ENCODE measurements around the gene ERN1. TPM values are rescaled to one million over a fixed set of nuclear protein-coding genes. Genes with fewer than 3 reads are reported as not detected.

Gene ERN1
- total RNA-seq, 1 experiment from 2014 or later = 27.5 TPM

DNA sequence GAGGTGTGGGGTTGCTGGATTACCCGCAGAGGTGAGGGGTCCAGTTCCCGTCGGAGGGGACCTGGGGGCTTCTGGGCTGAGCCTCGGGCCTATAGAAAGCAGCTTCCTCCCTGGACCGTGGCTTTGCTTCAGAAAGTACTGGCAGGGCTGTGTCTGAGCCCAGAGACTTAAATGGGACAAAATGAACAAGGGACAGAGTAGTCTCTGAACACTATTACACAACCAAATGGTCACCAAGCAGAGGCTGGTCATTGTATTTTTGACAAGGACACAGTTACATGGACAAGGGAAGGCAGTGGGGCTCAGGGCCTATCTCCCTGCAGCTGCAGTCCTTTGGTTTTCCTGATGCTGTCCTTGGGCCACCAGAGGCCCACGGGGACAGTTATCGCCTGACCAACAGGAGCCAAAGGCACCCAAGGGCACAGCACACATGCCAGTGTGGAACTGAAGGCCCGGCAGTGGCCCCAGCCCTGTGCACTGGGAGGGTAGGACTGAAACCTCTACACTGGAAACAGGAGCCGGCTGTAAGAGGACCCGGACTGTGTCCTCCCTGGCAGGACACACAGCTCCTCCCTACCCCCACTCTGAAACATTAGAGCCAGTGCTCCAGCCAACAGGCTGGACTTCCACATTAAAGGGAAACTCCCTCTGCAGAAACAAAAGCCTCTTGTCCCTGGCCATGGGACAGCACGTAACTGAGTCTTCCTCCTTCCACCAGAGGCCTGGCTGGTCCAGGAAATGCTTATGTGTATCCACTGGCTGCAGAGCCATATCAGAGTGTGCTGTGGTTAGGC lies 26.0 kb upstream of the ERN1 start:
- no peak for DNase-seq

DNA sequence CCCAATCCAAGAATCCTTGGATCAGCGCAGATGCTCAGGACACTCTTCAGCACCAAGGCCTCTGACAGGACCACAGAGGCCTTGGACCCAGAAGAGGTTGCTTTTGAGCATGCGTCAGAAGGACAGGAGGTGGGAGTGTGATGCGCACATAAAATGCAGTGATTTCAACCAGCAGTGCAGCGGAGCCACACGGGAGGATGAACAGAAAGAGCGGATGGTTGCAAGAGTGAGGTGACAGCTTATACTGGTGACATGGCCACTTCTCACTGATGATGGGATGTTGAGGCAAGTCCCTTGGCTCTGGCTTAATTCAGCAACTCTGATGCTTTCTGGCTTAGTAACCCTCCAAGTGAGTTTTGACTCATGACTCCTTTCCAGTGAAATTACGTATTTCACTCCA lies 25.2 kb upstream of the ERN1 start:
- H3K4me1 ChIP-seq = peaks cover 24% of the 10 kb centered on the region
- peaks cover 17% of the 10 kb centered on the region for H3K4me1 Mint-ChIP-seq (ENCODE audit: low read depth, unreplicated experiment)
- no peaks in the 10 kb centered on the region for H3K27me3 Mint-ChIP-seq (ENCODE audit: insufficient read depth, unreplicated experiment)
- H3K4me3 ChIP-seq (ENCODE audit: low read depth, low read length) = no peak overlapping the region
- peaks cover 19% of the 10 kb centered on the region for H3K36me3 Mint-ChIP-seq (ENCODE audit: insufficient read depth, unreplicated experiment)
- CTCF ChIA-PET = interaction anchor here (0.6 to 1.0 kb wide), 2 partner anchors 129 to 263 kb away, joined by 3 read pairs; no protein-coding TSS in a partner anchor
- H3K27me3 ChIP-seq (replicated peaks; ENCODE audit: control insufficient read depth, insufficient read depth, low read length) = no peaks in the 10 kb centered on the region
- no TSS peak for BruUV-seq (replicated peaks)
- H3K4me3 Mint-ChIP-seq (ENCODE audit: unreplicated experiment) = no peak overlapping the region
- TF ChIP-seq, protein P1, sequence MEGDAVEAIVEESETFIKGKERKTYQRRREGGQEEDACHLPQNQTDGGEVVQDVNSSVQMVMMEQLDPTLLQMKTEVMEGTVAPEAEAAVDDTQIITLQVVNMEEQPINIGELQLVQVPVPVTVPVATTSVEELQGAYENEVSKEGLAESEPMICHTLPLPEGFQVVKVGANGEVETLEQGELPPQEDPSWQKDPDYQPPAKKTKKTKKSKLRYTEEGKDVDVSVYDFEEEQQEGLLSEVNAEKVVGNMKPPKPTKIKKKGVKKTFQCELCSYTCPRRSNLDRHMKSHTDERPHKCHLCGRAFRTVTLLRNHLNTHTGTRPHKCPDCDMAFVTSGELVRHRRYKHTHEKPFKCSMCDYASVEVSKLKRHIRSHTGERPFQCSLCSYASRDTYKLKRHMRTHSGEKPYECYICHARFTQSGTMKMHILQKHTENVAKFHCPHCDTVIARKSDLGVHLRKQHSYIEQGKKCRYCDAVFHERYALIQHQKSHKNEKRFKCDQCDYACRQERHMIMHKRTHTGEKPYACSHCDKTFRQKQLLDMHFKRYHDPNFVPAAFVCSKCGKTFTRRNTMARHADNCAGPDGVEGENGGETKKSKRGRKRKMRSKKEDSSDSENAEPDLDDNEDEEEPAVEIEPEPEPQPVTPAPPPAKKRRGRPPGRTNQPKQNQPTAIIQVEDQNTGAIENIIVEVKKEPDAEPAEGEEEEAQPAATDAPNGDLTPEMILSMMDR (IDR thresholded peaks at IDR 0.05; ENCODE audit: insufficient read depth in 1 of 2, low read depth in 1 of 2, low read length in 1 of 2, severe bottlenecking in 1 of 2, unreplicated experiment in 1 of 2) = no peak
- POLR2A ChIA-PET = interaction anchor here (1.1 kb wide), 1 partner anchor 10 kb away, joined by 6 read pairs; no protein-coding TSS in a partner anchor
- H3K36me3 ChIP-seq (ENCODE audit: control insufficient read depth, insufficient read depth, low read length) = no peaks in the 10 kb centered on the region; the same call in 1 of the 2 replicates
- no peak overlapping the region for H3K27ac Mint-ChIP-seq (ENCODE audit: unreplicated experiment)
- no peaks in the 10 kb centered on the region for H3K9me3 Mint-ChIP-seq (ENCODE audit: unreplicated experiment)
- intact Hi-C loops (cut with micrococcal nuclease; ENCODE audit: unreplicated experiment) = no loop called here
- DNase-seq = no peak
- no peaks in the 10 kb centered on the region for H3K9me3 ChIP-seq

More for the DNA sequence above, 26.0 kb upstream of the ERN1 start:
- no peaks in the 10 kb centered on the region for H3K27me3 ChIP-seq (replicated peaks; ENCODE audit: control insufficient read depth, insufficient read depth, low read length)
- H3K27ac Mint-ChIP-seq (ENCODE audit: unreplicated experiment) = no peak overlapping the region
- peaks cover 24% of the 10 kb centered on the region for H3K4me1 ChIP-seq
- no peak overlapping the region for H3K4me3 ChIP-seq (ENCODE audit: low read depth, low read length)
- ChIA-PET CTCF (no interaction called here), POLR2A (no interaction called here)
- H3K4me1 Mint-ChIP-seq (ENCODE audit: low read depth, unreplicated experiment) = peaks cover 17% of the 10 kb centered on the region
- no peaks in the 10 kb centered on the region for H3K27me3 Mint-ChIP-seq (ENCODE audit: insufficient read depth, unreplicated experiment)
- H3K36me3 Mint-ChIP-seq (ENCODE audit: insufficient read depth, unreplicated experiment) = peaks cover 12% of the 10 kb centered on the region
- H3K9me3 Mint-ChIP-seq (ENCODE audit: unreplicated experiment) = no peaks in the 10 kb centered on the region
- TF ChIP-seq, protein P1 (IDR thresholded peaks at IDR 0.05; ENCODE audit: insufficient read depth in 1 of 2, low read depth in 1 of 2, low read length in 1 of 2, severe bottlenecking in 1 of 2, unreplicated experiment in 1 of 2) = no peak
- H3K4me3 Mint-ChIP-seq (ENCODE audit: unreplicated experiment) = no peak overlapping the region
- H3K36me3 ChIP-seq (ENCODE audit: control insufficient read depth, insufficient read depth, low read length) = peaks cover 1% of the 10 kb centered on the region
- intact Hi-C loops (cut with micrococcal nuclease; ENCODE audit: unreplicated experiment) = no loop called here
- no TSS peak for BruUV-seq (replicated peaks)
- H3K9me3 ChIP-seq = no peaks in the 10 kb centered on the region

DNA sequence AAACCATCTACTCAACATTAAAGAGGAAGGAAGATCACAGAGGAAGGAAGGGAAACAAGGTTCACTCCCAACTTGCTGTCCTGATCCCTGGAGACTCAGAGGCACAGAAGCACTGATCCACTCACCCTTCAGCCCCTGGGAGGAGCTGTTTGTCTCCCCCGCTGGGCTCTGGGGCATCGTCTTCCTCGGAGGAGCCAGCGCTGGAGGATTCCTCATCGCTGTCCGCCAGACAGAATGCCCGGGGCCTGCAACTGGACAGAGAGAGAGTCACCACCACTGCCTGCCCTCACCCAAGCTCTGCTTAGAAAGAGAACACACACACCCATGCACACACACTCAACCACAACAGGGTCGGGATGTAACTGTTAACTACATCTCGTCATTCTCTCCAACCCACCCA lies 24.8 kb upstream of the ERN1 start:
- POLR2A ChIA-PET = interaction anchor here (1.1 kb wide), 1 partner anchor 9 kb away, joined by 6 read pairs; no protein-coding TSS in a partner anchor
- no peak for DNase-seq
- Mint-ChIP-seq H3K27me3 (ENCODE audit: insufficient read depth, unreplicated experiment) (no peaks in the 10 kb centered on the region), H3K9me3 (ENCODE audit: unreplicated experiment) (no peaks in the 10 kb centered on the region), H3K4me1 (ENCODE audit: low read depth, unreplicated experiment) (peaks cover 17% of the 10 kb centered on the region), H3K27ac (ENCODE audit: unreplicated experiment) (no peak overlapping the region), H3K36me3 (ENCODE audit: insufficient read depth, unreplicated experiment) (peaks cover 21% of the 10 kb centered on the region), H3K4me3 (ENCODE audit: unreplicated experiment) (no peak overlapping the region)
- CTCF ChIA-PET = interaction anchor here (0.6 to 1.0 kb wide), 2 partner anchors 129 to 264 kb away, joined by 3 read pairs; no protein-coding TSS in a partner anchor
- no peaks in the 10 kb centered on the region for H3K9me3 ChIP-seq
- H3K4me3 ChIP-seq (ENCODE audit: low read depth, low read length) = no peak overlapping the region
- TF ChIP-seq, protein P1 (IDR thresholded peaks at IDR 0.05; ENCODE audit: insufficient read depth in 1 of 2, low read depth in 1 of 2, low read length in 1 of 2, severe bottlenecking in 1 of 2, unreplicated experiment in 1 of 2) = no peak
- no peaks in the 10 kb centered on the region; the same call in 1 of the 2 replicates for H3K36me3 ChIP-seq (ENCODE audit: control insufficient read depth, insufficient read depth, low read length)
- no TSS peak for BruUV-seq (replicated peaks)
- intact Hi-C loops (cut with micrococcal nuclease; ENCODE audit: unreplicated experiment) = no loop called here
- H3K4me1 ChIP-seq = peaks cover 22% of the 10 kb centered on the region
- no peaks in the 10 kb centered on the region for H3K27me3 ChIP-seq (replicated peaks; ENCODE audit: control insufficient read depth, insufficient read depth, low read length)

Measured in Caco-2 (cell line).